ENCODE results near the gene ST7L. TPM values are rescaled to one million over a fixed set of nuclear protein-coding genes. Genes with fewer than 3 reads are reported as not detected.

The ST7L gene
- total RNA-seq, 1 donor from 2014 or later: 12.6 TPM

DNA sequence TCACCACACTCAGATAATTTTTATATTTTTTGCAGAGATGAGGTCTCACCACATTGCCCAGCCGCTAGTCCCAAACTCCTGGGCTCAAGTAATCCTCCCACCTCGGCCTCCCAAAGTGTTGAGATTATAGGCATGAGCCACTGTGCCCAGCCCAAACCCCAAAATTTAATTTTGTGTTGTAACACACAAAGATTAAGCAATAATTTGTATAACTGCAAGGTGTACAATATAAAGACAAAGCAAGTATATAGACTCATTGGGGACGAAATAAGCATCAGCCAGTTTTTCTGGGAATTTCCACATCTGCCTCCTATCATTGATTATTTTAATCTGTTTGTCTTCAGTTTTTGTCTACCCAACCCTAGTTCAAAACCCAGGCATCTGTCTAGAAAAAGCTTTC is 42.7 kb downstream of the ST7L start:
- no peaks in the 10 kb centered on the region for H3K9me3 ChIP-seq (replicated peaks)
- no peak overlapping the region for H3K4me3 ChIP-seq
- intact Hi-C loops (cut with micrococcal nuclease): no loop called here
- TF ChIP-seq, protein P1, sequence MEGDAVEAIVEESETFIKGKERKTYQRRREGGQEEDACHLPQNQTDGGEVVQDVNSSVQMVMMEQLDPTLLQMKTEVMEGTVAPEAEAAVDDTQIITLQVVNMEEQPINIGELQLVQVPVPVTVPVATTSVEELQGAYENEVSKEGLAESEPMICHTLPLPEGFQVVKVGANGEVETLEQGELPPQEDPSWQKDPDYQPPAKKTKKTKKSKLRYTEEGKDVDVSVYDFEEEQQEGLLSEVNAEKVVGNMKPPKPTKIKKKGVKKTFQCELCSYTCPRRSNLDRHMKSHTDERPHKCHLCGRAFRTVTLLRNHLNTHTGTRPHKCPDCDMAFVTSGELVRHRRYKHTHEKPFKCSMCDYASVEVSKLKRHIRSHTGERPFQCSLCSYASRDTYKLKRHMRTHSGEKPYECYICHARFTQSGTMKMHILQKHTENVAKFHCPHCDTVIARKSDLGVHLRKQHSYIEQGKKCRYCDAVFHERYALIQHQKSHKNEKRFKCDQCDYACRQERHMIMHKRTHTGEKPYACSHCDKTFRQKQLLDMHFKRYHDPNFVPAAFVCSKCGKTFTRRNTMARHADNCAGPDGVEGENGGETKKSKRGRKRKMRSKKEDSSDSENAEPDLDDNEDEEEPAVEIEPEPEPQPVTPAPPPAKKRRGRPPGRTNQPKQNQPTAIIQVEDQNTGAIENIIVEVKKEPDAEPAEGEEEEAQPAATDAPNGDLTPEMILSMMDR (IDR thresholded peaks at IDR 0.05; ENCODE audit: borderline replicate concordance): no peak
- peaks cover 91% of the 10 kb centered on the region for H3K36me3 ChIP-seq
- H3K27ac ChIP-seq (replicated peaks): no peak overlapping the region
- H3K4me1 ChIP-seq: no peaks in the 10 kb centered on the region
- H3K27me3 ChIP-seq (ENCODE audit: low read depth): no peaks in the 10 kb centered on the region
- no peak for DNase-seq

DNA sequence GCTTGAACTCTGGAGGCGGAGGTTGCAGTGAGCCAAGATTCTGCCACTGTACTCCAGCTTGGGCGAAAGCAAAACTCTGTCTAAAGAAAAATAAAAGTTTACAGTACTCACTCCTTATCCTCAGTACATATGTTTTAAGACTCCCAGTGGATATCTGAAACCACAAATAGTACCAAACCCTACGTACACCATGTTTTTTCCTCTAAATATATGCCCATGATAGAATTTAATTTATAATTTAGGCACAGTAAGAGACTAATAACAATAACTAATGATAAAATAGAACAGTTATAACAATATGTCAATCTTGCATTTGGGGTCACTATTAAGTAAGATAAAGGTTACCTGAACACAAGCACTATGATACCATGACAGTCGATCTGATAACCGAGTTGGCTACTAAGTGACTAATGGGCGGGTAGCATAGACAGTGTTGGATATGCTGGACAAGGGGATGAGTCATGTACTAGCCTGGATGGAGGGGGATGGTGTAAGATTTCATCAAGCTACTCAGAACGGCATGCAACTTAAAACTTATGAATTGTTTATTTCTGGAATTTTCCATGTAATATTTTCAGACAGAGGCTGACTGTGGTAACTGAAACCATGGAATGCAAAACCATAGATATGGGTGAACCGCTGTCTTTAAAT is 43.7 kb downstream of the ST7L start:
- H3K4me3 ChIP-seq: no peak overlapping the region
- no peak overlapping the region for H3K27ac ChIP-seq (replicated peaks)
- TF ChIP-seq, protein P1 (IDR thresholded peaks at IDR 0.05; ENCODE audit: borderline replicate concordance): no peak
- DNase-seq: no peak
- peaks cover 88% of the 10 kb centered on the region for H3K36me3 ChIP-seq
- no peaks in the 10 kb centered on the region for H3K9me3 ChIP-seq (replicated peaks)
- H3K27me3 ChIP-seq (ENCODE audit: low read depth): no peaks in the 10 kb centered on the region
- H3K4me1 ChIP-seq: no peaks in the 10 kb centered on the region
- intact Hi-C loops (cut with micrococcal nuclease): no loop called here

DNA sequence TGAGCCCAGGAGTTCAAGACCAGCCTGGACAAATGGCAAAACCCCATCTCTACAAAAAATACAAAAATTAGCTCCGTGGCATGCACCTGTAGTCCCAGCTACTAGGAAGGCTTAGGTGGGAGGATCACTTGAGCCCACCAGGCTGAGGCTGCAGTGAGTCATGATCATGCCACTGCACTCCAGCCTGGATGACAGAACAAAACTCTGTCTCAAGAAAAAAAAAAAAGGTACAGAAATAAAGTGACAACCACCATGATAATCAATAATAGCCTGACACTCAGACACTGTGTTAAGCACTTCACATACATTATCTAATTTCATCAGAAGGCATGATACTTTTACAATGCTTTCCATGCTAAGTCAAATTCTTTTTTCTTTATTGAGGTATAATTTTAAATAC is 53.1 kb downstream of the ST7L start:
- intact Hi-C loops (cut with micrococcal nuclease): no loop called here

DNA sequence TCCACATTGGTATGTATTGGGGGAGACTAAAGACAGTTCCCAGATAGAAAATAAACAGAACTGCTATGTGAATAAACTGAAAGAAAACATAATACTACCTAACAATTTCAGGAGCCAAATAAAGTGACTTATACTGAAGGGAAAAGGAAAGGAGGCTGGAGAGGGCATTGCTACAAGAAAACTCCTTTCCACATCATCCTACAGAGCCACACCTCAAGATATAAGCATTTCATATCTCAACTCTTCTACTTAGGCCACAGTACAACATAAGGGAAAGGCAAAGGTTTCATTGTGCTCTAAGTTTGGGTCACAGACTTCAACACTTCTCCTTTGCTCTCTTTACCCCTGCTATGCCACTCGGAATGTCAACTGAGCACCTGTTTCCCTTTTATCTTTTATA is 54.9 kb downstream of the ST7L start:
- H3K27me3 ChIP-seq (ENCODE audit: low read depth): no peaks in the 10 kb centered on the region
- TF ChIP-seq, protein P1 (IDR thresholded peaks at IDR 0.05; ENCODE audit: borderline replicate concordance): no peak
- intact Hi-C loops (cut with micrococcal nuclease): no loop called here
- H3K36me3 ChIP-seq: peaks cover 20% of the 10 kb centered on the region
- no peak for DNase-seq
- H3K27ac ChIP-seq (replicated peaks): no peak overlapping the region
- no peaks in the 10 kb centered on the region for H3K9me3 ChIP-seq (replicated peaks)
- no peaks in the 10 kb centered on the region for H3K4me1 ChIP-seq
- H3K4me3 ChIP-seq: no peak overlapping the region

More for the DNA sequence above, 53.1 kb downstream of the ST7L start:
- TF ChIP-seq, protein P1 (IDR thresholded peaks at IDR 0.05; ENCODE audit: borderline replicate concordance): no peak
- Histone ChIP-seq H3K36me3 (peaks cover 17% of the 10 kb centered on the region), H3K4me1 (no peaks in the 10 kb centered on the region), H3K27ac (replicated peaks) (no peak overlapping the region), H3K4me3 (no peak overlapping the region), H3K27me3 (ENCODE audit: low read depth) (no peaks in the 10 kb centered on the region), H3K9me3 (replicated peaks) (no peaks in the 10 kb centered on the region)
- no peak for DNase-seq

DNA sequence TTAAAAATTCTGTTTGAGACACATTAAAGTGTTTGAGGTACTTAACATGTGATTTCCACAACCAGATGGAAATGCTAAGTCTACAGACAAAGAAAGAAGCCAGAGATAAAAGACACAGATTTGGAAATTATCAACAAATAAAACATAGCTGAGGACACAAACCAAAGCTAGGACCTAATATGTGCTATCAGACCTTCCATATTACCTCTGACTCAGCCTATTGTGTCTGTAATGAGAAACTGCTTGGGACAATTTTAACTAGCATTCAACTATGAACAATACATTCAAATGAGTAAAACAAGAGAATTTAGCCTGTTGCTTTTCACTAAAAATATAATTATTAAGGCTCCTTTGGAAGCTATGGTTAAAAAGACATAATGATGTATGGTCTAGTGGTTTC is 55.6 kb downstream of the ST7L start:
- H3K27ac ChIP-seq (replicated peaks): no peak overlapping the region
- H3K4me3 ChIP-seq: no peak overlapping the region
- DNase-seq: no peak
- no peaks in the 10 kb centered on the region for H3K4me1 ChIP-seq
- H3K9me3 ChIP-seq (replicated peaks): no peaks in the 10 kb centered on the region
- no peaks in the 10 kb centered on the region for H3K27me3 ChIP-seq (ENCODE audit: low read depth)
- intact Hi-C loops (cut with micrococcal nuclease): no loop called here
- TF ChIP-seq, protein P1 (IDR thresholded peaks at IDR 0.05; ENCODE audit: borderline replicate concordance): no peak
- peaks cover 18% of the 10 kb centered on the region for H3K36me3 ChIP-seq

All from left ventricle myocardium inferior (tissue), 1 donor.